Thoracic aorta endothelial cell (primary cell): Measurements from ENCODE around the gene ZMYM5. TPM values are rescaled to one million over a fixed set of nuclear protein-coding genes. Genes with fewer than 3 reads are reported as not detected.

ENCODE experiments used
- total RNA-seq: library from RNA; depleted of rRNA; stranded (reverse); fragments of >200 nt; gene quantifications from 2 replicates; pipeline ENCODE4 v1.2.3, GENCODE V29; 2012

Gene ZMYM5
- total RNA-seq: 15.7 and 16.6 TPM in 2 replicates

GRCh38 chr13:19863323-19864023 lies at the start of gene ZMYM5:
TSS of gene ZMYM5 (minus strand) at chr13:19863649. CDS start at chr13:19852180, 11,469 bp downstream.

DNA sequence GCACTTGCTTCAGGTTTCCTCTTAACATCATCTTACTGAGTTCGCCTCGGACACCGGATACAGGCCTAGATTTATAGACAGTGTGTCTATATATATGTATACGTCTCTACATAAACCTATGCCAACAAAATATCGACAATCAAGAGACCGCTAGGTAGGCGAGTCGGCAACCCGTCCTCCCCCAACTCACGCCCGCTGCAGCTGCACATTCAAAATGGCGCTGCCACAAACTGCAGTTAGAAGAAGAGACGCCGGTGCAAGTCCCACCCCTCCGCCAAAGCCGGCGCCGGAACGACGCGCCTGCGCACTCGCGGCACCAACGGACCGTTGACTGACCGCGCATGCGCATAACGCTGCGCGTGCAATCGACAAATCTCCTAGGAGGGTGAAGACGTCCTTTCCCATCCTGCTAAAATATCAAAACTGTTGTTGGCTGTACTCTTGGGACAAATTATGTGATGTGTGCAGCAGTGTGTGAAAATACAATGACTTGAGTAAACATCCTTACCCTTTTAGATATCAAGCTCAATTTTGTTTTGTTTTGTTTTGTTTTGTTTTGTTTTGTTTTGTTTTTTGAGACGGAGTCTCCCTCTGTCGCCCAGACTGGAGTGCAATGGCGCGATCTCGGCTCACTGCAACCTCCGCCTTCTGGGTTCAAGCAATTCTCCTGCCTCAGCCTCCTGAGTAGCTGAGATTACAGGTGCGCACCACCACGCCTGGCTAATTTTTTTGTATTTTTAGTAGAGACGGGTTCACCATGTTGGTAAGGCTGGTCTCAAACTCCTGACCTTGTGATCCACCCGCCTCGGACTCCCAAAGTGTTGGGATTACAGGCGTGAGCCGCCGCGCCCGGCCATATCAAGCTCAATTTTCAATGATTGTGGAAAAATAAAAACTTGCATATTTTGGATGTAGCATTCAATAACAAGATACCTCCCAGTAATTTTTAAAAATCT lies 80.4 kb downstream of the ZMYM5 start, which contains the start of gene PSPC1:
Gene PSPC1 (minus strand): TSS at position 219 of the 956 bp plus-strand sequence. CDS start 188 bp downstream, at position 31.

Other genes starting within 250 kb of the ZMYM5 start
- 18.9 and 20.2 TPM in 2 replicates for gene MPHOSPH8, start 230.0 kb downstream of the ZMYM5 start, total RNA-seq
- 82.0 and 96.9 TPM in 2 replicates for gene PSPC1, start 80.7 kb downstream of the ZMYM5 start, total RNA-seq
- gene ZMYM2, start 95.1 kb upstream of the ZMYM5 start, total RNA-seq: 77.4 and 79.9 TPM in 2 replicates